Neural cell (in vitro differentiated cells): ENCODE data around the gene SIL1.

ENCODE experiments used
- EP300 ChIP-seq: fragments of 450-650 bp; conservative IDR thresholded peaks from 2 replicates; pipeline ENCODE4 v1.6.1; 2014; ENCODE audit warnings: antibody characterized with exemption, mild to moderate bottlenecking, moderate library complexity; ENCODE audit not compliant: poor library complexity, severe bottlenecking
- EZH2 ChIP-seq: fragments of 200-600, 300-800 bp; shearing (Covaris generic), sonication (generic); IDR thresholded peaks from 2 replicates; pipeline ENCODE4 v1.6.1; 2014; ENCODE audit warnings: antibody characterized with exemption, low read length, borderline replicate concordance, mild to moderate bottlenecking; ENCODE audit not compliant: insufficient read depth, poor library complexity, severe bottlenecking
- MXI1 ChIP-seq: fragments of 450-650 bp; conservative IDR thresholded peaks from 2 replicates; pipeline ENCODE4 v1.6.1; 2014; ENCODE audit warnings: antibody characterized with exemption, mild to moderate bottlenecking; ENCODE audit not compliant: poor library complexity, severe bottlenecking
- RAD21 ChIP-seq: fragments of 450-650 bp; conservative IDR thresholded peaks from 2 replicates; pipeline ENCODE4 v1.6.1; 2014; ENCODE audit warnings: antibody characterized with exemption, mild to moderate bottlenecking, moderate library complexity
- SMC3 ChIP-seq: fragments of 450-650 bp; conservative IDR thresholded peaks from 2 replicates; pipeline ENCODE4 v1.6.1; 2014; ENCODE audit warnings: antibody characterized with exemption, mild to moderate bottlenecking, moderate library complexity; ENCODE audit not compliant: poor library complexity
- TAF1 ChIP-seq: IDR thresholded peaks from 2 replicates; pipeline ENCODE4 v1.6.1; 2012; ENCODE audit warnings: low read depth
- TF ChIP-seq, protein P1 (sequence below): fragments of 450-650 bp; IDR thresholded peaks from 2 replicates; pipeline ENCODE4 v1.5.1; 2014; ENCODE audit warnings: antibody characterized with exemption, mild to moderate bottlenecking, moderate library complexity; ENCODE audit not compliant: poor library complexity, severe bottlenecking
- TF ChIP-seq, protein P2 (sequence below): IDR thresholded peaks from 2 replicates; pipeline ENCODE4 v1.6.1; 2012; ENCODE audit warnings: borderline replicate concordance

DNA sequence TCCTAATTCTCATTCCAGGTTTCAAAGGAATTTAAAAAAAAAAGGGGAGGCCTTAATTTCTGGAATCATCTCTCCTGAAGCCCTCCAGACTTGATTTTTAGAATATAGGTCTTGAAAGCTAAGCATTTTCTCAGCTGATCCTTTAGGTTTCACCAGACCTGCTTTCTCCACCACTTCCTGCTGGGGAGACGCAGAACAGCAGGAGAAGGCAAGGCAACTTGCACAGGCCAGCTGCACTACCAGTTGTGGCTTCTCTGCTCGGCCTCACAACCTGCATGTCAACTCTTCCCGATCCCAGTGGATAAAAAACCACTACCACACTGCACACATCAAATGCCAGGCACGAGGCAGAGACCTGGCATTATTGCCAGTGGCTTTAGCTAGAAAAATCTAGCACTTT is 119.8 kb downstream of the SIL1 start:
- TF ChIP-seq, protein P1, sequence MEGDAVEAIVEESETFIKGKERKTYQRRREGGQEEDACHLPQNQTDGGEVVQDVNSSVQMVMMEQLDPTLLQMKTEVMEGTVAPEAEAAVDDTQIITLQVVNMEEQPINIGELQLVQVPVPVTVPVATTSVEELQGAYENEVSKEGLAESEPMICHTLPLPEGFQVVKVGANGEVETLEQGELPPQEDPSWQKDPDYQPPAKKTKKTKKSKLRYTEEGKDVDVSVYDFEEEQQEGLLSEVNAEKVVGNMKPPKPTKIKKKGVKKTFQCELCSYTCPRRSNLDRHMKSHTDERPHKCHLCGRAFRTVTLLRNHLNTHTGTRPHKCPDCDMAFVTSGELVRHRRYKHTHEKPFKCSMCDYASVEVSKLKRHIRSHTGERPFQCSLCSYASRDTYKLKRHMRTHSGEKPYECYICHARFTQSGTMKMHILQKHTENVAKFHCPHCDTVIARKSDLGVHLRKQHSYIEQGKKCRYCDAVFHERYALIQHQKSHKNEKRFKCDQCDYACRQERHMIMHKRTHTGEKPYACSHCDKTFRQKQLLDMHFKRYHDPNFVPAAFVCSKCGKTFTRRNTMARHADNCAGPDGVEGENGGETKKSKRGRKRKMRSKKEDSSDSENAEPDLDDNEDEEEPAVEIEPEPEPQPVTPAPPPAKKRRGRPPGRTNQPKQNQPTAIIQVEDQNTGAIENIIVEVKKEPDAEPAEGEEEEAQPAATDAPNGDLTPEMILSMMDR = no peak
- TF ChIP-seq TAF1 (no peak), RAD21 (no peak), EZH2 (no peak), SMC3 (no peak), EP300 (no peak), MXI1 (no peak)
- TF ChIP-seq, protein P2, sequence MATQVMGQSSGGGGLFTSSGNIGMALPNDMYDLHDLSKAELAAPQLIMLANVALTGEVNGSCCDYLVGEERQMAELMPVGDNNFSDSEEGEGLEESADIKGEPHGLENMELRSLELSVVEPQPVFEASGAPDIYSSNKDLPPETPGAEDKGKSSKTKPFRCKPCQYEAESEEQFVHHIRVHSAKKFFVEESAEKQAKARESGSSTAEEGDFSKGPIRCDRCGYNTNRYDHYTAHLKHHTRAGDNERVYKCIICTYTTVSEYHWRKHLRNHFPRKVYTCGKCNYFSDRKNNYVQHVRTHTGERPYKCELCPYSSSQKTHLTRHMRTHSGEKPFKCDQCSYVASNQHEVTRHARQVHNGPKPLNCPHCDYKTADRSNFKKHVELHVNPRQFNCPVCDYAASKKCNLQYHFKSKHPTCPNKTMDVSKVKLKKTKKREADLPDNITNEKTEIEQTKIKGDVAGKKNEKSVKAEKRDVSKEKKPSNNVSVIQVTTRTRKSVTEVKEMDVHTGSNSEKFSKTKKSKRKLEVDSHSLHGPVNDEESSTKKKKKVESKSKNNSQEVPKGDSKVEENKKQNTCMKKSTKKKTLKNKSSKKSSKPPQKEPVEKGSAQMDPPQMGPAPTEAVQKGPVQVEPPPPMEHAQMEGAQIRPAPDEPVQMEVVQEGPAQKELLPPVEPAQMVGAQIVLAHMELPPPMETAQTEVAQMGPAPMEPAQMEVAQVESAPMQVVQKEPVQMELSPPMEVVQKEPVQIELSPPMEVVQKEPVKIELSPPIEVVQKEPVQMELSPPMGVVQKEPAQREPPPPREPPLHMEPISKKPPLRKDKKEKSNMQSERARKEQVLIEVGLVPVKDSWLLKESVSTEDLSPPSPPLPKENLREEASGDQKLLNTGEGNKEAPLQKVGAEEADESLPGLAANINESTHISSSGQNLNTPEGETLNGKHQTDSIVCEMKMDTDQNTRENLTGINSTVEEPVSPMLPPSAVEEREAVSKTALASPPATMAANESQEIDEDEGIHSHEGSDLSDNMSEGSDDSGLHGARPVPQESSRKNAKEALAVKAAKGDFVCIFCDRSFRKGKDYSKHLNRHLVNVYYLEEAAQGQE = no peak
